Measurements from ENCODE around the gene BTD.

- no peak for TF ChIP-seq EZH2 (IDR thresholded peaks at IDR 0.05; ENCODE audit: low read depth)
- TF ChIP-seq CTCF (conservative IDR thresholded peaks at IDR 0.05), result no peak
Observed at GRCh38 chr3:15676259-15676658, 74.7 kb downstream of the BTD start.
